Measurements from ENCODE around the gene TNFSF18. TPM values are rescaled to one million over a fixed set of nuclear protein-coding genes. Genes with fewer than 3 reads are reported as not detected.
"Not testable (repeated sequence)": the region's sequence is repeated elsewhere in the genome, so short reads cannot be mapped to it uniquely, and the experiment has no call there.

The TNFSF18 gene
- total RNA-seq, 4 donors from 2014 or later: 1.8 TPM; not detected in 3

- H3K9me3 ChIP-seq: no peaks in the 10 kb centered on the region
- TF ChIP-seq CTCF (IDR thresholded peaks at IDR 0.05) (no peak), POLR2A (IDR thresholded peaks at IDR 0.05) (no peak)
- H3K4me1 ChIP-seq: no peaks in the 10 kb centered on the region
- H3K4me3 ChIP-seq: no peak overlapping the region
- H3K27me3 ChIP-seq: no peaks in the 10 kb centered on the region
- intact Hi-C loops (cut with DNase I; ENCODE audit: low total_unique reads): no loop called here
- H3K27ac ChIP-seq: no peak overlapping the region
- no peaks in the 10 kb centered on the region for H3K36me3 ChIP-seq
- no peak for DNase-seq
Observed at GRCh38 chr1:173094541-173094940, 43.8 kb upstream of the TNFSF18 start.

- DNase-seq: no peak
- H3K4me1 ChIP-seq: no peaks in the 10 kb centered on the region
- TF ChIP-seq CTCF (IDR thresholded peaks at IDR 0.05): no peak
- no peak for TF ChIP-seq POLR2A (IDR thresholded peaks at IDR 0.05)
- intact Hi-C loops (cut with DNase I; ENCODE audit: low total_unique reads): no loop called here
- no peaks in the 10 kb centered on the region for H3K27me3 ChIP-seq
- H3K27ac ChIP-seq: no peak overlapping the region
- H3K36me3 ChIP-seq: no peaks in the 10 kb centered on the region
- H3K4me3 ChIP-seq: no peak overlapping the region
- no peaks in the 10 kb centered on the region for H3K9me3 ChIP-seq
Observed at GRCh38 chr1:173093691-173094445, 43.1 kb upstream of the TNFSF18 start.

GRCh38 chr1:173084292-173084691, 33.6 kb upstream of the TNFSF18 start:
- Histone ChIP-seq H3K4me1 (no peaks in the 10 kb centered on the region), H3K9me3 (no peaks in the 10 kb centered on the region), H3K27me3 (no peaks in the 10 kb centered on the region), H3K4me3 (no peak overlapping the region), H3K36me3 (no peaks in the 10 kb centered on the region), H3K27ac (no peak overlapping the region)
- no peak for DNase-seq
- TF ChIP-seq POLR2A (IDR thresholded peaks at IDR 0.05) (no peak), CTCF (IDR thresholded peaks at IDR 0.05) (no peak)
- intact Hi-C loops (cut with DNase I; ENCODE audit: low total_unique reads): no loop called here

GRCh38 chr1:173082913-173083312, 32.2 kb upstream of the TNFSF18 start:
- Histone ChIP-seq H3K9me3 (no peaks in the 10 kb centered on the region), H3K4me1 (no peaks in the 10 kb centered on the region), H3K27ac (no peak overlapping the region), H3K27me3 (no peaks in the 10 kb centered on the region), H3K36me3 (no peaks in the 10 kb centered on the region), H3K4me3 (no peak overlapping the region)
- no peak for DNase-seq
- intact Hi-C loops (cut with DNase I; ENCODE audit: low total_unique reads): no loop called here
- no peak for TF ChIP-seq POLR2A (IDR thresholded peaks at IDR 0.05)
- TF ChIP-seq CTCF (IDR thresholded peaks at IDR 0.05): no peak

- H3K27me3 ChIP-seq; H3K27ac ChIP-seq; H3K36me3 ChIP-seq; H3K4me3 ChIP-seq; H3K9me3 ChIP-seq; DNase-seq; intact Hi-C loops (cut with DNase I; ENCODE audit: low total_unique reads); H3K4me1 ChIP-seq: not testable (repeated sequence)
Observed at GRCh38 chr1:173074217-173074616, 23.5 kb upstream of the TNFSF18 start.

Measured in uterus (tissue), 4 donors.